Measurements from ENCODE around the gene LMOD2.

- no peak for TF ChIP-seq CTCF (IDR thresholded peaks at IDR 0.05)
- no peak for TF ChIP-seq POLR2A (IDR thresholded peaks at IDR 0.05)
Observed at GRCh38 chr7:123657304-123657685, 1.6 kb downstream of the LMOD2 start.

All from thyroid gland (tissue), 4 donors.